ENCODE data around the gene OST4. TPM values are rescaled to one million over a fixed set of nuclear protein-coding genes. Genes with fewer than 3 reads are reported as not detected.
A peak's percentile ranks its signal among the peaks of the same experiment; 100 is the strongest.

The OST4 gene
- total RNA-seq, 8 experiments from 2014 or later, result 289 to 626 (median 350) TPM

DNA sequence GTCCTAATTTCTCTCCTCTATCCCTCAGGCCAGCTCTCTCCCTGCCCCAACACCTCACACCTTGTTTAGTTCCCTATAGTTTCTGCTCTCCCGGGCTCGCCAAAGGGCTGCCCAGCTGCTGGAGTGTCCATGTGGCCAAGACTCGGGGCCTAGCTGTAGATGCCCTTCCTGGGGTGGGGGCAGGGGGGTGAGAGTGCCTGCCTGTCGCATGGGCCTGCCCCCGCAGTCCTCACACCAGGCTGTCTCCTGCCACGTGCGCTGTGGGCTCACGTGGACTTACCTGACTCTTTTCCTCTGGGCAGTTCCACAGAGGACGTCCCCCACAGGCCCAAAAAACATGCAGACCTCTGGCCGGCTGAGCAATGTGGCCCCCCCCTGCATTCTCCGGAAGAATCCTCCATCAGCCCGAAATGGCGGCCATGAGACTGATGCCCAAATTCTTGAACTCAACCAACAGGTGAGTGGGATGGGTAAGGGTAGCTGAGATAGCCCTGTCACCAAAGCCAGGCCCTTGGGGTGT lies 46.1 kb downstream of the OST4 start:
- peaks cover 9 to 12% of the 10 kb centered on the region in 2 donors for H3K4me1 ChIP-seq (replicated peaks in 1 of 2)
- in situ Hi-C loops (cut with MboI; ENCODE audit: low pct_unique_long_range_greater_than_20kb in 2 of 9, low sequenced_read_pairs in 9 of 9, unreplicated experiment in 9 of 9), result loop anchor here in 1 of 9 experiments (25.0 kb wide), 1 partner anchor 188 kb away; the partner anchor contains the start of gene DPYSL5
- 84 to 100% (median 100%) methylated on average over 1 to 7 of the region's 13 CpGs; no CpG with 5 or more reads in 5 of the 10 experiments for WGBS, 10 experiments
- H3K27ac ChIP-seq, result no peak overlapping the region
- H3K4me3 ChIP-seq, result no peak overlapping the region
- ATAC-seq (replicated peaks in 6 of 8), result no peak

- no peak overlapping the region for H3K4me3 ChIP-seq
- ATAC-seq (replicated peaks in 6 of 8), result no peak
- no peak overlapping the region for H3K27ac ChIP-seq
- H3K4me1 ChIP-seq (replicated peaks in 1 of 2), result peaks cover 14 to 18% of the 10 kb centered on the region in 2 donors
- in situ Hi-C loops (cut with MboI; ENCODE audit: low pct_unique_long_range_greater_than_20kb in 2 of 9, low sequenced_read_pairs in 9 of 9, unreplicated experiment in 9 of 9), result loop anchor here in 2 of 9 experiments (25.0 kb wide), 1 partner anchor 188 kb away; the partner anchor contains the start of gene DPYSL5 (in 2 of the 2)
- WGBS, 10 experiments, result 70 to 100% (median 88%) methylated on average over 2 to 6 of the region's 12 CpGs; no CpG with 5 or more reads in 6 of the 10 experiments
These were observed 46.6 kb downstream of the OST4 start for GRCh38 chr2:27024812-27025211.

- Histone ChIP-seq H3K4me1 (replicated peaks in 1 of 2) (peaks cover 19 to 23% of the 10 kb centered on the region in 2 donors), H3K4me3 (no peak overlapping the region), H3K27ac (no peak overlapping the region)
- ATAC-seq (replicated peaks in 6 of 8), result no peak
- WGBS, 10 experiments, result 75 to 100% (median 83%) methylated on average over 1 to 7 of the region's 18 CpGs; no CpG with 5 or more reads in 5 of the 10 experiments
- in situ Hi-C loops (cut with MboI; ENCODE audit: low pct_unique_long_range_greater_than_20kb in 2 of 9, low sequenced_read_pairs in 9 of 9, unreplicated experiment in 9 of 9), result loop anchor here in 1 of 9 experiments (25.0 kb wide), 1 partner anchor 187 kb away; the partner anchor contains the start of gene DPYSL5
These were observed 47.3 kb downstream of the OST4 start for GRCh38 chr2:27024188-27024587.

- in situ Hi-C loops (cut with MboI; ENCODE audit: low pct_unique_long_range_greater_than_20kb in 2 of 9, low sequenced_read_pairs in 9 of 9, unreplicated experiment in 9 of 9), result loop anchor here in 1 of 9 experiments (25.0 kb wide), 1 partner anchor 186 kb away; the partner anchor contains the start of gene DPYSL5
- ATAC-seq (replicated peaks in 6 of 8), result no peak
- no peak overlapping the region for H3K27ac ChIP-seq
- no peak overlapping the region for H3K4me3 ChIP-seq
- WGBS, 10 experiments, result 80 to 100% (median 82%) methylated on average over 1 to 3 of the region's 7 CpGs; no CpG with 5 or more reads in 5 of the 10 experiments
- peaks cover 19 to 23% of the 10 kb centered on the region in 2 donors for H3K4me1 ChIP-seq (replicated peaks in 1 of 2)
These were observed 47.7 kb downstream of the OST4 start for GRCh38 chr2:27023740-27024139.

GRCh38 chr2:27021253-27022049 lies 50.0 kb downstream of the OST4 start:
- Histone ChIP-seq H3K4me3 (no peak overlapping the region), H3K4me1 (replicated peaks in 1 of 2) (peaks cover 19 to 23% of the 10 kb centered on the region in 2 donors), H3K27ac (no peak overlapping the region)
- ATAC-seq (replicated peaks in 6 of 8), result peak in 6 of 8 experiments; percentile 40 to 77 (median 55)
- in situ Hi-C loops (cut with MboI; ENCODE audit: low pct_unique_long_range_greater_than_20kb in 2 of 9, low sequenced_read_pairs in 9 of 9, unreplicated experiment in 9 of 9), result loop anchor here in 1 of 9 experiments (25.0 kb wide), 1 partner anchor 184 kb away; the partner anchor contains the start of gene DPYSL5
- 12 to 85% (median 68%) methylated on average over 1 to 9 of the region's 11 CpGs for WGBS, 10 experiments

Other genes starting within 250 kb of the OST4 start
- gene DPYSL5, start 223.5 kb downstream of the OST4 start, total RNA-seq, result 100 to 1,000 TPM in 2 of 8 experiments, 10 to 100 TPM in 3, under 1 TPM in 3; 0.09 to 255 (median 90.7) TPM
- 10 to 100 TPM in 7 of 8 experiments, 1 to 10 TPM in 1; 8.7 to 44.8 (median 26.8) TPM for gene MAPRE3, start 101.0 kb downstream of the OST4 start, total RNA-seq
- 10 to 100 TPM; 11.8 to 44.1 (median 30.1) TPM for gene TMEM214, start 38.7 kb downstream of the OST4 start, total RNA-seq
- gene AGBL5, start 20.0 kb downstream of the OST4 start, total RNA-seq, result 10 to 100 TPM; 11.0 to 47.1 (median 34.8) TPM
- 10 to 100 TPM in 4 of 8 experiments, 1 to 10 TPM in 4; 1.4 to 24.6 (median 12.1) TPM for gene EMILIN1, start 7.0 kb upstream of the OST4 start, total RNA-seq
- 1 to 10 TPM in 7 of 8 experiments, under 1 TPM in 1; 0.72 to 5.4 (median 3.4) TPM for gene KHK, start 15.1 kb upstream of the OST4 start, total RNA-seq
- 10 to 100 TPM in 3 of 8 experiments, 1 to 10 TPM in 5; 4.4 to 27.3 (median 9.8) TPM for gene CGREF1, start 47.5 kb upstream of the OST4 start, total RNA-seq
- 1 to 10 TPM in 6 of 8 experiments, under 1 TPM in 1, not detected in 1; 0.94 to 2.9 (median 1.7) TPM for gene ABHD1, start 52.2 kb upstream of the OST4 start, total RNA-seq
- 10 to 100 TPM; 22.9 to 41.5 (median 38.2) TPM for gene PREB, start 63.0 kb upstream of the OST4 start, total RNA-seq
- 1 to 10 TPM in 1 of 8 experiments, under 1 TPM in 5, not detected in 2; 0.11 to 1.5 (median 0.32) TPM for gene PRR30, start 67.8 kb upstream of the OST4 start, total RNA-seq
- under 1 TPM in 6 of 8 experiments, not detected in 2; 0.09 to 0.66 (median 0.23) TPM for gene TCF23, start 77.3 kb upstream of the OST4 start, total RNA-seq
- gene ATRAID, start 140.4 kb upstream of the OST4 start, total RNA-seq, result 100 to 1,000 TPM in 6 of 8 experiments, 10 to 100 TPM in 2; 77.0 to 252 (median 123) TPM
- gene SLC5A6, start 140.6 kb upstream of the OST4 start, total RNA-seq, result 10 to 100 TPM; 16.0 to 59.5 (median 33.7) TPM
- gene CAD, start 145.7 kb upstream of the OST4 start, total RNA-seq, result 10 to 100 TPM; 20.5 to 72.3 (median 31.5) TPM
- gene SLC30A3, start 191.4 kb upstream of the OST4 start, total RNA-seq, result 1 to 10 TPM in 1 of 8 experiments, under 1 TPM in 7; 0.27 to 1.6 (median 0.61) TPM
- gene DNAJC5G, start 203.8 kb upstream of the OST4 start, total RNA-seq, result not detected
- under 1 TPM in 7 of 8 experiments, not detected in 1; 0.25 to 1.00 (median 0.38) TPM for gene TRIM54, start 210.8 kb upstream of the OST4 start, total RNA-seq
- gene UCN, start 236.8 kb upstream of the OST4 start, total RNA-seq, result 1 to 10 TPM in 5 of 8 experiments, under 1 TPM in 2, not detected in 1; 0.61 to 3.5 (median 1.4) TPM